NCI-H524 (cell line): ENCODE data around the gene NEK6.

Source experiments
- DNase-seq, 2 experiments: peaks; one replicate each; lab custom pipeline; 2025; lab: John Stamatoyannopoulos, UW

The NEK6 gene

GRCh38 chr9:124373851-124374250, 116.1 kb downstream of the NEK6 start:
- no peak for DNase-seq

GRCh38 chr9:124375726-124376125, 118.0 kb downstream of the NEK6 start:
- peak in 1 of 2 experiments; percentile 57 for DNase-seq

- DNase-seq, result no peak
Observed at GRCh38 chr9:124376329-124376728, 118.6 kb downstream of the NEK6 start.

- no peak for DNase-seq
Observed at GRCh38 chr9:124377551-124378406, 120.0 kb downstream of the NEK6 start.

- DNase-seq, result no peak
Observed at GRCh38 chr9:124381170-124381945, 123.6 kb downstream of the NEK6 start.

- DNase-seq, result peak in 1 of 2 experiments; percentile 54
Observed at GRCh38 chr9:124384210-124384609, 126.5 kb downstream of the NEK6 start.

- DNase-seq, result no peak
Observed at GRCh38 chr9:124384846-124385245, 127.1 kb downstream of the NEK6 start.

GRCh38 chr9:124385623-124386022, 127.9 kb downstream of the NEK6 start:
- no peak for DNase-seq

GRCh38 chr9:124386201-124386600, 128.5 kb downstream of the NEK6 start:
- DNase-seq, result no peak

- DNase-seq, result no peak
Observed at GRCh38 chr9:124388275-124389048, 130.7 kb downstream of the NEK6 start.

- no peak for DNase-seq
Observed at GRCh38 chr9:124389146-124389939, 131.6 kb downstream of the NEK6 start.

GRCh38 chr9:124390794-124391658, 133.3 kb downstream of the NEK6 start:
- DNase-seq, result peak; percentile 30 to 77

- no peak for DNase-seq
Observed at GRCh38 chr9:124392254-124392870, 134.6 kb downstream of the NEK6 start.

GRCh38 chr9:124392871-124393460, 135.2 kb downstream of the NEK6 start:
- peak in 1 of 2 experiments; percentile 61 for DNase-seq

- DNase-seq, result no peak
Observed at GRCh38 chr9:124394167-124394566, 136.4 kb downstream of the NEK6 start.

GRCh38 chr9:124394596-124394995, 136.8 kb downstream of the NEK6 start:
- DNase-seq, result no peak

GRCh38 chr9:124395826-124396225, 138.1 kb downstream of the NEK6 start:
- DNase-seq, result no peak

GRCh38 chr9:124398191-124398935, 140.6 kb downstream of the NEK6 start:
- DNase-seq, result no peak
